Lower leg skin (tissue), 3 donors: ENCODE results near the gene SOX2.

Experiments used
- CTCF ChIP-seq, 3 donors: fragments of 450-650 bp; IDR thresholded peaks; one replicate each; pipeline ENCODE4 v1.5.1; 2016; ENCODE audit warnings: antibody characterized with exemption in 3 of 3, mild to moderate bottlenecking in 3 of 3, moderate library complexity in 2 of 3
- POLR2A ChIP-seq, 2 donors: fragments of 450-650 bp; IDR thresholded peaks; one replicate each; pipeline ENCODE4 v1.6.1; 2016 to 2017; ENCODE audit warnings: antibody characterized with exemption in 2 of 2, mild to moderate bottlenecking in 1 of 2, moderate library complexity in 1 of 2

DNA sequence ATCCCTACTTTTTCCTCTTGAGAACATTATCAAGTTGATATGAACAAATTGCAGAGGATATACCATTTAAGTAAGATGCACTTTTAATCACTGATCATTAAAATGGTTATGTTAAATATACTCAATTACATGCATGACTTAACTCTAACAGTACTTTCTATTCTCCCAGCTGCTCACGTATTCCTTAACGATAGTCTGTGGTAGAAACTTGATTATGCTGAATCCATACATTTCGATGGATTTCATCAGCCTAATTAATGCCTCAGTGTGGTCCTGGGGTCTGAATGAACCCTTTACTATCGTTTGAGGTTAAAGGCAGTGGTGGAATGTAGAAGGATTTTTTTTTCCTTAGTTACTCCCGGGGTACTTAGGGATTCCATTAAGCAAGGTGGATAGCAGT is 18.6 kb downstream of the SOX2 start:
- TF ChIP-seq CTCF (IDR thresholded peaks at IDR 0.05) (no peak), POLR2A (IDR thresholded peaks at IDR 0.05) (no peak)
